ENCODE results near the gene DDX47.
"Not testable (repeated sequence)": the region's sequence is repeated elsewhere in the genome, so short reads cannot be mapped to it uniquely, and the experiment has no call there.

Gene DDX47

GRCh38 chr12:12872934-12873275 is 59.8 kb downstream of the DDX47 start:
- DNase-seq (ENCODE audit: low spot score): no peak

GRCh38 chr12:12874029-12874428 is 60.9 kb downstream of the DDX47 start:
- no peak for DNase-seq (ENCODE audit: low spot score)

- DNase-seq (ENCODE audit: low spot score): not testable (repeated sequence)
Measured at GRCh38 chr12:12875301-12875700, 62.2 kb downstream of the DDX47 start.

GRCh38 chr12:12877153-12877768 is 64.1 kb downstream of the DDX47 start:
- DNase-seq (ENCODE audit: low spot score): no peak

- no peak for DNase-seq (ENCODE audit: low spot score)
Measured at GRCh38 chr12:12877781-12878455, 64.8 kb downstream of the DDX47 start.

Data from AG08395 (cell line).